Activated T-cell treated with anti-CD3 and anti-CD28 coated beads, Interleukin-2, amount 50 U/mL, for 48 hours (primary cell): Measurements from ENCODE around the gene RAB39B.
"Not testable (repeated sequence)": the region's sequence is repeated elsewhere in the genome, so short reads cannot be mapped to it uniquely, and the experiment has no call there.

Experiments
- DNase-seq, 2 experiments: peaks; one replicate each; pipeline ENCODE4 v3.0.0-alpha.2; 2020

RAB39B gene

GRCh38 chrX:155263854-155264628 lies at the start of gene RAB39B:
RAB39B (minus strand) TSS chrX:155264491; CDS start chrX:155264288, 203 bp downstream.
- peak; percentile 77 to 80 for DNase-seq

- no peak for DNase-seq
Observed at GRCh38 chrX:155313766-155314165, 49.5 kb upstream of the RAB39B start.

- DNase-seq: no peak
Observed at GRCh38 chrX:155293771-155294170, 29.5 kb upstream of the RAB39B start.

- DNase-seq: no peak
Observed at GRCh38 chrX:155279873-155280272, 15.6 kb upstream of the RAB39B start.

GRCh38 chrX:155270969-155271368 lies 6.7 kb upstream of the RAB39B start:
- DNase-seq: no peak

- DNase-seq: not testable (repeated sequence)
Observed at GRCh38 chrX:155267995-155268394, 3.7 kb upstream of the RAB39B start.

GRCh38 chrX:155266439-155266838 lies 2.1 kb upstream of the RAB39B start:
- no peak for DNase-seq

- no peak for DNase-seq
Observed at GRCh38 chrX:155262970-155263754, 1.1 kb downstream of the RAB39B start.

- no peak for DNase-seq
Observed at GRCh38 chrX:155259752-155260151, 4.5 kb downstream of the RAB39B start.

GRCh38 chrX:155251391-155251790 lies 12.9 kb downstream of the RAB39B start:
- DNase-seq: no peak

- DNase-seq: no peak
Observed at GRCh38 chrX:155247497-155247896, 16.8 kb downstream of the RAB39B start.

- no peak for DNase-seq
Observed at GRCh38 chrX:155246748-155247147, 17.5 kb downstream of the RAB39B start.

GRCh38 chrX:155242300-155242699 lies 22.0 kb downstream of the RAB39B start:
- no peak for DNase-seq

- DNase-seq: no peak
Observed at GRCh38 chrX:155237719-155238118, 26.6 kb downstream of the RAB39B start.

- no peak for DNase-seq
Observed at GRCh38 chrX:155235891-155236290, 28.4 kb downstream of the RAB39B start.

- DNase-seq: no peak
Observed at GRCh38 chrX:155231163-155231562, 33.1 kb downstream of the RAB39B start.

GRCh38 chrX:155225774-155226173 lies 38.5 kb downstream of the RAB39B start:
- DNase-seq: no peak

- DNase-seq: not testable (repeated sequence)
Observed at GRCh38 chrX:155223746-155224145, 40.5 kb downstream of the RAB39B start.

GRCh38 chrX:155221351-155221750 lies 42.9 kb downstream of the RAB39B start:
- no peak for DNase-seq

GRCh38 chrX:155218777-155219176 lies 45.5 kb downstream of the RAB39B start:
- DNase-seq: no peak

GRCh38 chrX:155216940-155217440 lies 47.3 kb downstream of the RAB39B start:
- DNase-seq: no peak

GRCh38 chrX:155216179-155216939 lies 47.9 kb downstream of the RAB39B start, which contains the start of gene VBP1:
VBP1 (plus strand) TSS chrX:155216460; CDS start chrX:155216483, 23 bp downstream.
- DNase-seq: peak; percentile 82 to 89
